Measurements from ENCODE around the gene SPTBN5.

SPTBN5 gene

GRCh38 chr15:41804916-41805666 lies 88.8 kb downstream of the SPTBN5 start:
- no peak for ATAC-seq
- DNase-seq, result no peak

GRCh38 chr15:41804361-41804760 lies 89.5 kb downstream of the SPTBN5 start:
- no peak for DNase-seq
- no peak for ATAC-seq

GRCh38 chr15:41801850-41802455 lies 91.9 kb downstream of the SPTBN5 start:
- DNase-seq (no peak), ATAC-seq (no peak)

GRCh38 chr15:41801185-41801584 lies 92.7 kb downstream of the SPTBN5 start:
- no peak for DNase-seq
- no peak for ATAC-seq

- ATAC-seq, result no peak
These were observed 94.4 kb downstream of the SPTBN5 start for GRCh38 chr15:41799488-41799805.

GRCh38 chr15:41798607-41799487 lies 95.0 kb downstream of the SPTBN5 start:
- DNase-seq, result peak; percentile 13
- peak; percentile 85 for ATAC-seq

More at GRCh38 chr15:41799488-41799805, 94.4 kb downstream of the SPTBN5 start:
- DNase-seq, result no peak

Measured in stimulated activated naive CD8-positive, alpha-beta T cell treated with anti-CD3 and anti-CD28 coated beads, Interleukin-15, Interleukin-2, amounts not matched to agents 100 U/mL and 50 U/mL, for 24 hours (primary cell).